Measurements from ENCODE around the gene ASAH2.
"Not testable (repeated sequence)": the region's sequence is repeated elsewhere in the genome, so short reads cannot be mapped to it uniquely, and the experiment has no call there.

Gene ASAH2

GRCh38 chr10:50254479-50254878 lies 3.2 kb upstream of the ASAH2 start:
- in situ Hi-C loops (cut with MboI; ENCODE audit: low sequenced_read_pairs, unreplicated experiment) = no loop called here
- no peak for DNase-seq (ENCODE audit: low spot score)
- no peak for TF ChIP-seq CTCF (IDR thresholded peaks at IDR 0.05; ENCODE audit: borderline replicate concordance, control extremely low read depth, extremely low read depth, insufficient read depth, missing control alignments)

GRCh38 chr10:50250096-50250854 lies 1.0 kb downstream of the ASAH2 start:
- in situ Hi-C loops (cut with MboI; ENCODE audit: low sequenced_read_pairs, unreplicated experiment) = no loop called here
- no peak for DNase-seq (ENCODE audit: low spot score)
- TF ChIP-seq CTCF (IDR thresholded peaks at IDR 0.05; ENCODE audit: borderline replicate concordance, control extremely low read depth, extremely low read depth, insufficient read depth, missing control alignments) = no peak

- no peak for DNase-seq (ENCODE audit: low spot score)
- in situ Hi-C loops (cut with MboI; ENCODE audit: low sequenced_read_pairs, unreplicated experiment) = loop anchor here (25.0 kb wide), 1 partner anchor 661 kb away; no protein-coding TSS in a partner anchor
- TF ChIP-seq CTCF (IDR thresholded peaks at IDR 0.05; ENCODE audit: borderline replicate concordance, control extremely low read depth, extremely low read depth, insufficient read depth, missing control alignments) = no peak
These were observed 2.7 kb downstream of the ASAH2 start for GRCh38 chr10:50248598-50248997.

GRCh38 chr10:50248062-50248461 lies 3.3 kb downstream of the ASAH2 start:
- no peak for DNase-seq (ENCODE audit: low spot score)
- in situ Hi-C loops (cut with MboI; ENCODE audit: low sequenced_read_pairs, unreplicated experiment) = loop anchor here (25.0 kb wide), 1 partner anchor 661 kb away; no protein-coding TSS in a partner anchor
- TF ChIP-seq CTCF (IDR thresholded peaks at IDR 0.05; ENCODE audit: borderline replicate concordance, control extremely low read depth, extremely low read depth, insufficient read depth, missing control alignments) = no peak

GRCh38 chr10:50244201-50244600 lies 7.1 kb downstream of the ASAH2 start:
- TF ChIP-seq CTCF (IDR thresholded peaks at IDR 0.05; ENCODE audit: borderline replicate concordance, control extremely low read depth, extremely low read depth, insufficient read depth, missing control alignments) = no peak
- no peak for DNase-seq (ENCODE audit: low spot score)
- in situ Hi-C loops (cut with MboI; ENCODE audit: low sequenced_read_pairs, unreplicated experiment) = loop anchor here (25.0 kb wide), 1 partner anchor 657 kb away; no protein-coding TSS in a partner anchor

GRCh38 chr10:50242777-50243176 lies 8.5 kb downstream of the ASAH2 start:
- TF ChIP-seq CTCF (IDR thresholded peaks at IDR 0.05; ENCODE audit: borderline replicate concordance, control extremely low read depth, extremely low read depth, insufficient read depth, missing control alignments) = no peak
- DNase-seq (ENCODE audit: low spot score) = no peak
- in situ Hi-C loops (cut with MboI; ENCODE audit: low sequenced_read_pairs, unreplicated experiment) = loop anchor here (25.0 kb wide), 1 partner anchor 655 kb away; no protein-coding TSS in a partner anchor

GRCh38 chr10:50241478-50241877 lies 9.8 kb downstream of the ASAH2 start:
- not testable (repeated sequence) for DNase-seq (ENCODE audit: low spot score)
- in situ Hi-C loops (cut with MboI; ENCODE audit: low sequenced_read_pairs, unreplicated experiment) = loop anchor here (25.0 kb wide), 1 partner anchor 654 kb away; no protein-coding TSS in a partner anchor
